ENCODE results near the gene TRPC6.

The TRPC6 gene

GRCh38 chr11:101435408-101435973 lies 148.3 kb downstream of the TRPC6 start:
- in situ Hi-C loops (cut with HindIII; ENCODE audit: low pct_ligation_motif_present, low pct_unique_long_range_greater_than_20kb, low sequenced_read_pairs) = no loop called here
- no peak for DNase-seq

GRCh38 chr11:101434026-101434643 lies 149.7 kb downstream of the TRPC6 start:
- in situ Hi-C loops (cut with HindIII; ENCODE audit: low pct_ligation_motif_present, low pct_unique_long_range_greater_than_20kb, low sequenced_read_pairs) = no loop called here
- no peak for DNase-seq

GRCh38 chr11:101433151-101433550 lies 150.7 kb downstream of the TRPC6 start:
- DNase-seq = no peak
- in situ Hi-C loops (cut with HindIII; ENCODE audit: low pct_ligation_motif_present, low pct_unique_long_range_greater_than_20kb, low sequenced_read_pairs) = no loop called here

GRCh38 chr11:101429703-101430540 lies 153.9 kb downstream of the TRPC6 start:
- in situ Hi-C loops (cut with HindIII; ENCODE audit: low pct_ligation_motif_present, low pct_unique_long_range_greater_than_20kb, low sequenced_read_pairs) = no loop called here

GRCh38 chr11:101428918-101429317 lies 154.9 kb downstream of the TRPC6 start:
- in situ Hi-C loops (cut with HindIII; ENCODE audit: low pct_ligation_motif_present, low pct_unique_long_range_greater_than_20kb, low sequenced_read_pairs) = no loop called here
- peak; percentile 22 for DNase-seq

More at GRCh38 chr11:101429703-101430540, 153.9 kb downstream of the TRPC6 start:
- no peak for DNase-seq

- no peak for DNase-seq
- in situ Hi-C loops (cut with HindIII; ENCODE audit: low pct_ligation_motif_present, low pct_unique_long_range_greater_than_20kb, low sequenced_read_pairs) = no loop called here
Measured at GRCh38 chr11:101407324-101407723, 176.5 kb downstream of the TRPC6 start.

All from ACHN (cell line).